ENCODE data around the gene RBFOX2.

GRCh38 chr22:36068776-36069344 is 40.2 kb upstream of the RBFOX2 start:
- TF ChIP-seq POLR2A (IDR thresholded peaks at IDR 0.05) (no peak), CTCF (IDR thresholded peaks at IDR 0.05) (no peak)
